Neural progenitor cell (in vitro differentiated cells): ENCODE measurements around the gene SCN2A.

Experiments
- EZH2 ChIP-seq: fragments of 200-600 bp; sonication (generic); IDR thresholded peaks from 2 replicates; pipeline ENCODE4 v1.6.1; 2017; ENCODE audit warnings: antibody characterized with exemption, mild to moderate bottlenecking, moderate library complexity
- TF ChIP-seq, protein P1 (sequence below): fragments of 200-600 bp; sonication (generic); IDR thresholded peaks from 2 replicates; pipeline ENCODE4 v1.5.1; 2017; ENCODE audit warnings: antibody characterized with exemption, mild to moderate bottlenecking

DNA sequence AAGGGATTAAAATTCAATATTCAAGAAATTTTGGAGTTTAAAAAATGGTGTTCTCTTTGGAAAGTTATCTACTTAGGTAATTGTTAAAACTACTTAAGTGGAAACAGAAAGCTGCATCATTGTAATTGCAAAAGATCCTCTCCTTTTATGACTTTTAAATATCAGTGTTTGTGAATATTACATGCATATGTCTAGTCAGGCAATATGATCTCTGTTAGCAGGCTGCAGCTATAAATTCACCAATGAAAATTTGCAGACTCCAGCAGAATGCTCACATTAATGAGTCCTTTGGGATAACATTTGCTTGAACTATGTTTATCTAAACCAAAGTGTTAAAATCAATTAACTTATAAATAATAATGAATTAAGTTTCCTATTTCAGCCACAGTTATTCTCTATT, 171.1 kb downstream of the SCN2A start:
- TF ChIP-seq, protein P1, sequence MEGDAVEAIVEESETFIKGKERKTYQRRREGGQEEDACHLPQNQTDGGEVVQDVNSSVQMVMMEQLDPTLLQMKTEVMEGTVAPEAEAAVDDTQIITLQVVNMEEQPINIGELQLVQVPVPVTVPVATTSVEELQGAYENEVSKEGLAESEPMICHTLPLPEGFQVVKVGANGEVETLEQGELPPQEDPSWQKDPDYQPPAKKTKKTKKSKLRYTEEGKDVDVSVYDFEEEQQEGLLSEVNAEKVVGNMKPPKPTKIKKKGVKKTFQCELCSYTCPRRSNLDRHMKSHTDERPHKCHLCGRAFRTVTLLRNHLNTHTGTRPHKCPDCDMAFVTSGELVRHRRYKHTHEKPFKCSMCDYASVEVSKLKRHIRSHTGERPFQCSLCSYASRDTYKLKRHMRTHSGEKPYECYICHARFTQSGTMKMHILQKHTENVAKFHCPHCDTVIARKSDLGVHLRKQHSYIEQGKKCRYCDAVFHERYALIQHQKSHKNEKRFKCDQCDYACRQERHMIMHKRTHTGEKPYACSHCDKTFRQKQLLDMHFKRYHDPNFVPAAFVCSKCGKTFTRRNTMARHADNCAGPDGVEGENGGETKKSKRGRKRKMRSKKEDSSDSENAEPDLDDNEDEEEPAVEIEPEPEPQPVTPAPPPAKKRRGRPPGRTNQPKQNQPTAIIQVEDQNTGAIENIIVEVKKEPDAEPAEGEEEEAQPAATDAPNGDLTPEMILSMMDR, result no peak
- no peak for TF ChIP-seq EZH2
